Right lobe of liver (tissue), 6 donors: Measurements from ENCODE around the gene EFNA4. TPM values are rescaled to one million over a fixed set of nuclear protein-coding genes. Genes with fewer than 3 reads are reported as not detected.

Source experiments
- ATAC-seq, 4 donors: fragments of 200-7000 bp; cut with Tn5 transposase; one replicate each; pipeline ENCODE4 v1.9.1; 2020; ENCODE audit warnings: mild to moderate bottlenecking in 4 of 4, moderate library complexity in 4 of 4
- DNase-seq, 3 donors: peaks; one replicate each; pipeline ENCODE4 v3.0.0-alpha.2; 2020
- H3K27ac ChIP-seq, 3 donors: fragments of 200-600 bp; one replicate each; pipeline ENCODE4 v1.8.0; 2022
- H3K27me3 ChIP-seq, 2 donors: fragments of 200-600 bp; one replicate each; pipeline ENCODE4 v1.8.0; 2022
- H3K36me3 ChIP-seq, 4 donors: fragments of 200-600 bp; sonication (generic) in 1 of 4; one replicate each; pipeline versions ENCODE4 v1.5.1 to v1.8.0; 2017 to 2022; ENCODE audit warnings: control low read depth in 1 of 4
- H3K4me1 ChIP-seq, 4 donors: fragments of 200-600 bp; sonication (generic) in 1 of 4; one replicate each; pipeline versions ENCODE4 v1.5.1 to v1.8.0; 2017 to 2022; ENCODE audit warnings: control low read depth in 1 of 4
- H3K4me3 ChIP-seq, 3 donors: fragments of 200-600 bp; one replicate each; pipeline ENCODE4 v1.8.0; 2022
- H3K9me3 ChIP-seq, 4 donors: fragments of 200-600 bp; sonication (generic) in 1 of 4; one replicate each; pipeline versions ENCODE4 v1.5.1 to v1.8.0; 2017 to 2022; ENCODE audit warnings: control low read depth in 1 of 4
- POLR2A ChIP-seq: fragments of 450-650 bp; IDR thresholded peaks from one replicate; pipeline ENCODE4 v1.6.1; 2017; ENCODE audit warnings: antibody characterized with exemption, mild to moderate bottlenecking
- WGBS: methylation state at CpG from one replicate; pipeline ENCODE4 v1.1.6; 2018; ENCODE audit warnings: low coverage, low lambda C conversion rate; ENCODE audit not compliant: insufficient coverage; ENCODE audit errors: missing lambda C conversion rate; 5-methylcytosine and 5-hydroxymethylcytosine counted together
- intact Hi-C, 2 donors: fragments of 100-400 bp; cut with DNase I; formaldehyde crosslinking; loops; one replicate each; pipeline versions ENCODE4 v1.11.2 to v1.14.1; 2022
- total RNA-seq, 6 experiments: library from RNA; depleted of rRNA in 2 of 6; stranded (reverse); fragments of >200 nt in 2 of 6; fragmentation: NEBNext Ultra II Directional in 3 of 6; extraction: Animal tissue kit (Norgen Biotek cat#: 25700) in 3 of 6; gene quantifications; one replicate each; pipeline versions ENCODE4 v1.1.0 to v1.2.4, GENCODE V29; 2016 to 2023
- TF ChIP-seq, protein P1 (sequence below), 4 donors: fragments of 200-600 bp in 3 of 4; fragments of 450-650 bp in 1 of 4; IDR thresholded peaks; one replicate each; pipeline versions ENCODE4 v1.5.1 to v1.8.0; 2016 to 2022; ENCODE audit warnings: antibody characterized with exemption in 4 of 4, mild to moderate bottlenecking in 2 of 4
- donor health status: DM: no; HTN: yes; CAD: no.
- donor health status: DM: no; HTN: no; CAD: no.
- donor health status: DM: no; HTN: no; CAD: no.
- donor health status: DM: no; HTN: yes; CAD: no.
- donor health status: DM: no; HTN: yes; CAD: no.

EFNA4 gene
- total RNA-seq, 6 experiments from 2014 or later = 2.3 to 6.4 (median 3.0) TPM

DNA sequence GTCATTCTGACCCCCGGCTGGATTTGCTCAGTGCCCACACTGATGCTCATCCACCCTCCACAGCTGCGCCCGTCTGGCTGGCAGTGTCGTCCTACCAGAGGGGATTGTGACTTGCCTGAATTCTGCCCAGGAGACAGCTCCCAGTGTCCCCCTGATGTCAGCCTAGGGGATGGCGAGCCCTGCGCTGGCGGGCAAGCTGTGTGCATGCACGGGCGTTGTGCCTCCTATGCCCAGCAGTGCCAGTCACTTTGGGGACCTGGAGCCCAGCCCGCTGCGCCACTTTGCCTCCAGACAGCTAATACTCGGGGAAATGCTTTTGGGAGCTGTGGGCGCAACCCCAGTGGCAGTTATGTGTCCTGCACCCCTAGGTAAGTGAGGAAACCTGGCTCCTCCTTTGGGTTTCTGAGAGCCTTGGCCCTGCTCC is 5.7 kb upstream of the EFNA4 start:
- peaks cover 0 to 15% (median 4%) of the 10 kb centered on the region in 4 donors for H3K4me1 ChIP-seq

GRCh38 chr1:155060736-155061135 is 2.8 kb upstream of the EFNA4 start:
- Histone ChIP-seq H3K27me3 (no peaks in the 10 kb centered on the region), H3K4me1 (peaks cover 0 to 27% (median 14%) of the 10 kb centered on the region in 4 donors), H3K27ac (no peak overlapping the region), H3K36me3 (peaks cover 0 to 14% (median 0%) of the 10 kb centered on the region in 4 donors), H3K9me3 (no peaks in the 10 kb centered on the region), H3K4me3 (no peak overlapping the region)
- DNase-seq = no peak
- TF ChIP-seq POLR2A = no peak
- TF ChIP-seq, protein P1, sequence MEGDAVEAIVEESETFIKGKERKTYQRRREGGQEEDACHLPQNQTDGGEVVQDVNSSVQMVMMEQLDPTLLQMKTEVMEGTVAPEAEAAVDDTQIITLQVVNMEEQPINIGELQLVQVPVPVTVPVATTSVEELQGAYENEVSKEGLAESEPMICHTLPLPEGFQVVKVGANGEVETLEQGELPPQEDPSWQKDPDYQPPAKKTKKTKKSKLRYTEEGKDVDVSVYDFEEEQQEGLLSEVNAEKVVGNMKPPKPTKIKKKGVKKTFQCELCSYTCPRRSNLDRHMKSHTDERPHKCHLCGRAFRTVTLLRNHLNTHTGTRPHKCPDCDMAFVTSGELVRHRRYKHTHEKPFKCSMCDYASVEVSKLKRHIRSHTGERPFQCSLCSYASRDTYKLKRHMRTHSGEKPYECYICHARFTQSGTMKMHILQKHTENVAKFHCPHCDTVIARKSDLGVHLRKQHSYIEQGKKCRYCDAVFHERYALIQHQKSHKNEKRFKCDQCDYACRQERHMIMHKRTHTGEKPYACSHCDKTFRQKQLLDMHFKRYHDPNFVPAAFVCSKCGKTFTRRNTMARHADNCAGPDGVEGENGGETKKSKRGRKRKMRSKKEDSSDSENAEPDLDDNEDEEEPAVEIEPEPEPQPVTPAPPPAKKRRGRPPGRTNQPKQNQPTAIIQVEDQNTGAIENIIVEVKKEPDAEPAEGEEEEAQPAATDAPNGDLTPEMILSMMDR (IDR thresholded peaks at IDR 0.05) = no peak
- no peak for ATAC-seq
- WGBS = no CpG with 5 or more reads among the region's 8 CpGs
- intact Hi-C loops = no loop called here

More for the DNA sequence above, 5.7 kb upstream of the EFNA4 start:
- no peaks in the 10 kb centered on the region for H3K27me3 ChIP-seq
- H3K9me3 ChIP-seq = no peaks in the 10 kb centered on the region
- H3K36me3 ChIP-seq = peaks cover 0 to 14% (median 2%) of the 10 kb centered on the region in 4 donors
- no peak overlapping the region for H3K4me3 ChIP-seq
- no peak overlapping the region for H3K27ac ChIP-seq
- ATAC-seq (no peak), DNase-seq (no peak)
- TF ChIP-seq, protein P1 (IDR thresholded peaks at IDR 0.05) = peak in 1 of 4 donors; percentile 8
- TF ChIP-seq POLR2A = no peak
- intact Hi-C loops = loop anchor here (10.0 kb wide), 2 partner anchors 73 to 103 kb away; partner anchors contain the start of genes FLAD1 (in 1 of the 2) and PBXIP1 (in 1 of the 2)
- WGBS = 100% methylated on average over 1 of the region's 13 CpGs

GRCh38 chr1:155061381-155062150 is 2.0 kb upstream of the EFNA4 start:
- Histone ChIP-seq H3K9me3 (no peaks in the 10 kb centered on the region), H3K4me1 (peaks cover 0 to 27% (median 14%) of the 10 kb centered on the region in 4 donors), H3K4me3 (no peak overlapping the region), H3K27ac (no peak overlapping the region), H3K36me3 (peaks cover 0 to 14% (median 0%) of the 10 kb centered on the region in 4 donors), H3K27me3 (no peaks in the 10 kb centered on the region)
- WGBS = 28% methylated on average over 11 of the region's 21 CpGs
- intact Hi-C loops = no loop called here
- ATAC-seq = peak; percentile 67 to 77 (median 72)
- no peak for TF ChIP-seq POLR2A
- TF ChIP-seq, protein P1 (IDR thresholded peaks at IDR 0.05) = peak; percentile 98 to 99 (median 99)
- peak; percentile 88 to 91 (median 89) for DNase-seq

- DNase-seq = no peak
- Histone ChIP-seq H3K27ac (no peak overlapping the region), H3K4me3 (no peak overlapping the region), H3K27me3 (no peaks in the 10 kb centered on the region), H3K9me3 (no peaks in the 10 kb centered on the region), H3K4me1 (peaks cover 0 to 27% (median 14%) of the 10 kb centered on the region in 4 donors), H3K36me3 (peaks cover 0 to 12% (median 0%) of the 10 kb centered on the region in 4 donors)
- intact Hi-C loops = no loop called here
- WGBS = 20% methylated on average over 7 of the region's 29 CpGs
- TF ChIP-seq POLR2A = no peak
- TF ChIP-seq, protein P1 (IDR thresholded peaks at IDR 0.05) = no peak
- no peak for ATAC-seq
Measured at GRCh38 chr1:155062151-155062686, 1.3 kb upstream of the EFNA4 start.
